SK-N-SH (cell line): Measurements from ENCODE around the gene NXPH4. TPM values are rescaled to one million over a fixed set of nuclear protein-coding genes. Genes with fewer than 3 reads are reported as not detected.

ENCODE experiments used
- CTCF ChIA-PET: fragments of 300-600, 350-600 bp; formaldehyde crosslinking; extraction: SDS; loops from one replicate; lab custom pipeline; 2021; lab: Yijun Ruan, JAX
- POLR2A ChIA-PET: fragments of 350-600 bp; sonication (Branson Sonifier 250); formaldehyde crosslinking; extraction: SDS; loops from one replicate; lab custom pipeline; 2020; ENCODE audit warnings: antibody characterized with exemption, inconsistent platforms; lab: Yijun Ruan, JAX
- DNase-seq: peaks from one replicate; pipeline ENCODE4 v3.0.0; 2012
- H2AFZ ChIP-seq: fragments of 200-600 bp; sonication (generic); 2 replicates; pipeline ENCODE4 v1.8.1; 2016; ENCODE audit warnings: antibody characterized with exemption, mild to moderate bottlenecking, low read depth
- H3F3A ChIP-seq: fragments of 200-600 bp; sonication (generic); replicated peaks from 2 replicates; pipeline ENCODE3; 2016; ENCODE audit warnings: antibody characterized with exemption, mild to moderate bottlenecking; ENCODE audit not compliant: insufficient read depth
- H3K27ac ChIP-seq, 2 experiments: fragments of 200-500 bp in 1 of 2; fragments of 200-600 bp in 1 of 2; sonication (Bioruptor generic) in 1 of 2; sonication (generic), shearing (Covaris generic) in 1 of 2; 2 replicates each; pipeline versions ENCODE4 v1.5.1 to v1.6.1; 2014 to 2016; ENCODE audit warnings: low read depth in 2 of 2, inconsistent platforms in 1 of 2, low read length in 1 of 2, mild to moderate bottlenecking in 1 of 2, mixed read lengths in 1 of 2
- H3K27me3 ChIP-seq: fragments of 200-600 bp; sonication (generic), shearing (Covaris generic); 2 replicates; pipeline ENCODE4 v1.6.1; 2016; ENCODE audit warnings: mixed run types; ENCODE audit not compliant: insufficient read depth
- H3K36me3 ChIP-seq, 2 experiments: fragments of 200-500 bp in 1 of 2; fragments of 200-600 bp in 1 of 2; sonication (Bioruptor generic) in 1 of 2; sonication (generic) in 1 of 2; replicated peaks in 1 of 2; 2 replicates each; pipeline versions ENCODE3 to v1.5.1; 2014 to 2016; ENCODE audit warnings: low read length in 1 of 2, mild to moderate bottlenecking in 1 of 2; ENCODE audit not compliant: insufficient read depth in 2 of 2, control insufficient read depth in 1 of 2
- H3K4me1 ChIP-seq, 2 experiments: fragments of 200-500 bp in 1 of 2; fragments of 200-600 bp in 1 of 2; sonication (Bioruptor generic) in 1 of 2; sonication (generic), shearing (Covaris generic) in 1 of 2; 2 replicates each; pipeline versions ENCODE4 v1.5.1 to v1.6.1; 2014 to 2016; ENCODE audit warnings: low read depth in 1 of 2, low read length in 1 of 2, mixed run types in 1 of 2; ENCODE audit not compliant: insufficient read depth in 2 of 2, control insufficient read depth in 1 of 2
- H3K4me2 ChIP-seq: fragments of 200-600 bp; sonication (generic), shearing (Covaris generic); 2 replicates; pipeline ENCODE4 v1.6.1; 2017; ENCODE audit warnings: mixed run types
- H3K4me3 ChIP-seq, 2 experiments: fragments of 200-500 bp in 1 of 2; fragments of 200-600 bp in 1 of 2; sonication (Bioruptor generic) in 1 of 2; sonication (generic), shearing (Covaris generic) in 1 of 2; 2 replicates each; pipeline versions ENCODE4 v1.5.1 to v1.8.1; 2014 to 2016; ENCODE audit warnings: low read depth in 2 of 2, inconsistent platforms in 1 of 2, low read length in 1 of 2, mild to moderate bottlenecking in 1 of 2, mixed read lengths in 1 of 2, moderate library complexity in 1 of 2
- H3K79me2 ChIP-seq: fragments of 200-600 bp; sonication (generic); 2 replicates; pipeline ENCODE4 v1.8.1; 2017; ENCODE audit warnings: mild to moderate bottlenecking; ENCODE audit not compliant: insufficient read depth
- H3K9ac ChIP-seq: fragments of 200-600 bp; sonication (generic); 2 replicates; pipeline ENCODE4 v1.6.1; 2017; ENCODE audit warnings: mixed run types
- H3K9me2 ChIP-seq: fragments of 200-600 bp; sonication (generic); 2 replicates; pipeline ENCODE4 v1.6.1; 2017; ENCODE audit warnings: mixed run types
- H3K9me3 ChIP-seq: fragments of 200-600 bp; sonication (generic); 2 replicates; pipeline ENCODE4 v1.6.1; 2017; ENCODE audit warnings: mixed run types, mild to moderate bottlenecking, moderate library complexity
- H4K20me1 ChIP-seq: fragments of 200-600 bp; sonication (generic); 2 replicates; pipeline ENCODE4 v1.6.1; 2017; ENCODE audit warnings: mild to moderate bottlenecking, mixed run types; ENCODE audit not compliant: insufficient read depth
- CHD2 ChIP-seq: fragments of 150-350 bp; IDR thresholded peaks from 2 replicates; pipeline ENCODE4 v1.6.1; 2018; ENCODE audit warnings: low read length; ENCODE audit not compliant: partially characterized antibody
- CTCF ChIP-seq: fragments of 200-600 bp; sonication (generic); IDR thresholded peaks from 2 replicates; pipeline ENCODE4 v1.6.1; 2017; ENCODE audit warnings: antibody characterized with exemption, mild to moderate bottlenecking, moderate library complexity
- EP300 ChIP-seq, 2 experiments: IDR thresholded peaks; 2 replicates each; pipeline versions ENCODE4 v1.4.0 to v1.6.1; 2012; ENCODE audit warnings: borderline replicate concordance in 1 of 2, low read depth in 1 of 2, low read length in 1 of 2
- EZH2phosphoT487 ChIP-seq: fragments of 200-600 bp; sonication (generic); IDR thresholded peaks from 2 replicates; pipeline ENCODE4 v1.6.1; 2017; ENCODE audit warnings: low read depth, mixed run types, mild to moderate bottlenecking, antibody characterized with exemption, moderate library complexity, borderline replicate concordance
- FOSL2 ChIP-seq: IDR thresholded peaks from 2 replicates; pipeline ENCODE4 v1.4.0; 2012; ENCODE audit warnings: low read depth, mild to moderate bottlenecking, moderate library complexity, borderline replicate concordance
- IRF3 ChIP-seq: fragments of 150-350 bp; IDR thresholded peaks from 2 replicates; pipeline ENCODE4 v1.6.1; 2016; ENCODE audit warnings: mild to moderate bottlenecking, low read depth, low read length
- MAX ChIP-seq: IDR thresholded peaks from 2 replicates; pipeline ENCODE4 v1.4.0; 2012; ENCODE audit warnings: low read depth
- MEF2A ChIP-seq: IDR thresholded peaks from 2 replicates; pipeline ENCODE4 v1.4.0; 2012; ENCODE audit warnings: low read depth, borderline replicate concordance
- NFIC ChIP-seq: IDR thresholded peaks from 2 replicates; pipeline ENCODE4 v1.4.0; 2012; ENCODE audit warnings: borderline replicate concordance
- NRF1 ChIP-seq: IDR thresholded peaks from 2 replicates; pipeline ENCODE4 v1.6.1; 2012; ENCODE audit warnings: low read depth, mild to moderate bottlenecking, low read length
- PBX3 ChIP-seq: IDR thresholded peaks from 2 replicates; pipeline ENCODE4; 2012
- POLR2AphosphoS5 ChIP-seq: IDR thresholded peaks from 2 replicates; pipeline ENCODE4 v1.6.1; 2012; ENCODE audit warnings: low read depth, low read length
- RAD21 ChIP-seq: IDR thresholded peaks from 2 replicates; pipeline ENCODE4 v1.6.1; 2012; ENCODE audit warnings: mild to moderate bottlenecking, low read length
- RFX5 ChIP-seq: IDR thresholded peaks from 2 replicates; pipeline ENCODE4 v1.6.1; 2012; ENCODE audit warnings: mild to moderate bottlenecking, improper control_type of control experiment, low read length
- RXRA ChIP-seq: IDR thresholded peaks from 2 replicates; pipeline ENCODE4 v1.4.0; 2012; ENCODE audit warnings: low read depth, mild to moderate bottlenecking, borderline replicate concordance
- SIN3A ChIP-seq: IDR thresholded peaks from 2 replicates; pipeline ENCODE4 v1.6.1; 2012; ENCODE audit warnings: low read depth, mild to moderate bottlenecking, low read length, moderate library complexity, borderline replicate concordance
- SMC3 ChIP-seq: IDR thresholded peaks from 2 replicates; pipeline ENCODE4 v1.6.1; 2012; ENCODE audit warnings: low read depth, low read length, improper control_type of control experiment
- TAF1 ChIP-seq: IDR thresholded peaks from 2 replicates; pipeline ENCODE4 v1.6.1; 2012; ENCODE audit warnings: low read depth, mild to moderate bottlenecking, low read length, moderate library complexity, borderline replicate concordance
- USF2 ChIP-seq: fragments of 150-350 bp; IDR thresholded peaks from 2 replicates; pipeline ENCODE4 v1.6.1; 2017; ENCODE audit warnings: antibody characterized with exemption, low read length, low read depth, borderline replicate concordance
- YY1 ChIP-seq: IDR thresholded peaks from 2 replicates; pipeline ENCODE4 v1.4.0; 2012; ENCODE audit warnings: low read depth, mild to moderate bottlenecking
- ZBTB33 ChIP-seq: IDR thresholded peaks from 2 replicates; pipeline ENCODE4 v1.4.0; 2012; ENCODE audit warnings: low read depth, borderline replicate concordance
- WGBS: methylation state at CpG from one replicate; pipeline ENCODE4 v1.1.6; 2017; ENCODE audit warnings: low lambda C conversion rate; 5-methylcytosine and 5-hydroxymethylcytosine counted together
- polyA plus RNA-seq, 3 experiments: library from polyadenylated mRNA; depleted of rRNA; stranded (reverse); fragments of >200 nt; gene quantifications; 2 replicates each; pipeline ENCODE4 v1.2.3, GENCODE V29; 2012

NXPH4 gene
- polyA plus RNA-seq, 1 of the 3 experiments (the other 2 are of a cell fraction): 0.31 TPM

GRCh38 chr12:57176846-57177245 is 39.7 kb upstream of the NXPH4 start (continued):
- no peak for TF ChIP-seq TAF1
- TF ChIP-seq PBX3: no peak
- TF ChIP-seq EP300 (IDR thresholded peaks at IDR 0.05; ENCODE audit: borderline replicate concordance in 1 of 2, low read depth in 1 of 2, low read length in 1 of 2): no peak
- no peak for TF ChIP-seq POLR2AphosphoS5
- no peak for TF ChIP-seq FOSL2
- no peak for TF ChIP-seq NFIC
- no peak for TF ChIP-seq RFX5

- no peak for DNase-seq
- no peak for TF ChIP-seq USF2
- TF ChIP-seq CHD2: no peak
- no peak for TF ChIP-seq YY1
- TF ChIP-seq TAF1: no peak
- TF ChIP-seq FOSL2: no peak
- TF ChIP-seq RXRA: no peak
- no peak for TF ChIP-seq EP300 (IDR thresholded peaks at IDR 0.05; ENCODE audit: borderline replicate concordance in 1 of 2, low read depth in 1 of 2, low read length in 1 of 2)
- TF ChIP-seq EZH2phosphoT487: no peak
- TF ChIP-seq CTCF: no peak
- TF ChIP-seq SIN3A: no peak
- no peak for TF ChIP-seq PBX3
- TF ChIP-seq MEF2A: no peak
- TF ChIP-seq SMC3: no peak
- no peak for TF ChIP-seq ZBTB33
- no peak for TF ChIP-seq IRF3
- TF ChIP-seq MAX: no peak
- no peak for TF ChIP-seq NRF1
- TF ChIP-seq RAD21: no peak
- TF ChIP-seq NFIC: no peak
- Histone ChIP-seq H3F3A (peaks cover 7% of the 10 kb centered on the region), H4K20me1 (0 out of 2 replicates have a peak, but pooled peaks cover 2% of the 10 kb centered on the region), H3K4me3 (no peak overlapping the region), H3K9me2 (no peaks in the 10 kb centered on the region), H3K27me3 (no peaks in the 10 kb centered on the region), H3K36me3 (peaks cover 24 to 63% of the 10 kb centered on the region in 2 experiments), H3K9ac (no peak overlapping the region), H3K9me3 (no peaks in the 10 kb centered on the region), H3K4me2 (no peak overlapping the region), H3K79me2 (no peaks in the 10 kb centered on the region), H3K27ac (no peak overlapping the region), H2AFZ (no peak overlapping the region), H3K4me1 (peaks cover 0 to 16% of the 10 kb centered on the region in 2 experiments; a peak in 1 of 4 replicates)
- ChIA-PET POLR2A (no interaction called here), CTCF (interaction anchor here (2.9 to 33.3 kb wide), 5 partner anchors 3 to 65 kb away, joined by 40 to 643 read pairs (median 616); partner anchors contain the start of genes LRP1, LRP1-AS and STAT6)
- 93% methylated on average over 13 of the region's 16 CpGs for WGBS
Measured at GRCh38 chr12:57177354-57177753, 39.2 kb upstream of the NXPH4 start.
